HCT116 (cell line): ENCODE data around the gene LRRC75A.

ENCODE experiments used
- CEBPB ChIP-seq: IDR thresholded peaks from 2 replicates; pipeline ENCODE4 v1.6.1; 2012; ENCODE audit warnings: low read depth
- CTCF ChIP-seq, 3 experiments: fragments of 200-600 bp in 1 of 3; sonication (generic) in 1 of 3; IDR thresholded peaks in 2 of 3; conservative IDR thresholded peaks in 1 of 3; 2 replicates each; pipeline ENCODE4 v1.5.1; 2012 to 2017; ENCODE audit warnings: low read depth in 2 of 3, low read length in 2 of 3, antibody characterized with exemption in 1 of 3, borderline replicate concordance in 1 of 3, control low read depth in 1 of 3, mild to moderate bottlenecking in 1 of 3, mixed read lengths in 1 of 3, mixed run types in 1 of 3, moderate library complexity in 1 of 3; ENCODE audit not compliant: insufficient read depth in 1 of 3
- EZH2 ChIP-seq: fragments of 200-600 bp; sonication (generic); IDR thresholded peaks from 2 replicates; pipeline ENCODE4 v1.6.1; 2017; ENCODE audit warnings: antibody characterized with exemption, mixed run types
- POLR2A ChIP-seq: IDR thresholded peaks from 2 replicates; pipeline ENCODE4 v1.7.0; 2011; ENCODE audit warnings: borderline replicate concordance; ENCODE audit not compliant: insufficient read depth, insufficient read length; ENCODE audit errors: extremely low read depth
- POLR2AphosphoS5 ChIP-seq: IDR thresholded peaks from 2 replicates; pipeline ENCODE4 v1.6.1; 2011; ENCODE audit warnings: mild to moderate bottlenecking, low read depth, low read length, moderate library complexity
- RAD21 ChIP-seq: IDR thresholded peaks from 2 replicates; pipeline ENCODE4 v1.6.1; 2012; ENCODE audit warnings: low read depth, mild to moderate bottlenecking
- REST ChIP-seq: IDR thresholded peaks from 2 replicates; pipeline ENCODE4 v1.6.1; 2012; ENCODE audit warnings: low read depth
- SIN3A ChIP-seq: IDR thresholded peaks from 2 replicates; pipeline ENCODE4 v1.6.1; 2012; ENCODE audit warnings: low read depth
- SRF ChIP-seq: IDR thresholded peaks from 2 replicates; pipeline ENCODE4 v1.6.1; 2012; ENCODE audit warnings: low read depth
- ZBTB33 ChIP-seq: IDR thresholded peaks from 2 replicates; pipeline ENCODE4 v1.6.1; 2011; ENCODE audit warnings: mild to moderate bottlenecking, low read length, moderate library complexity; ENCODE audit not compliant: insufficient replicate concordance; ENCODE audit errors: extremely low read depth
- ZNF274 ChIP-seq: fragments of 200-500 bp; sonication (Bioruptor generic); IDR thresholded peaks from 2 replicates; pipeline ENCODE4 v1.6.1; 2014; ENCODE audit warnings: mild to moderate bottlenecking, low read depth, low read length, inconsistent platforms

- TF ChIP-seq EZH2: no peak
- TF ChIP-seq POLR2A: no peak
- TF ChIP-seq REST: no peak
- no peak for TF ChIP-seq CTCF (IDR thresholded peaks at IDR 0.05 in 2 of 3, conservative IDR thresholded peaks at IDR 0.05 in 1 of 3; ENCODE audit: borderline replicate concordance in 1 of 3, insufficient read depth in 1 of 3, low read depth in 2 of 3, low read length in 2 of 3)
- TF ChIP-seq ZNF274: no peak
- TF ChIP-seq ZBTB33: no peak
- no peak for TF ChIP-seq SIN3A
- TF ChIP-seq SRF: no peak
- no peak for TF ChIP-seq RAD21
- 0 out of 2 replicates have a peak, but pooled peaks have one; percentile 29 for TF ChIP-seq POLR2AphosphoS5
- no peak for TF ChIP-seq CEBPB
These were observed 35.8 kb downstream of the LRRC75A start for GRCh38 chr17:16455997-16456741.
